ENCODE data around the gene OR6J1. TPM values are rescaled to one million over a fixed set of nuclear protein-coding genes. Genes with fewer than 3 reads are reported as not detected.

OR6J1 gene
- total and polyA plus RNA-seq, 2 of the 13 experiments (the other 11 are each of a cell fraction or from before 2014, with no cell fraction given): not detected

DNA sequence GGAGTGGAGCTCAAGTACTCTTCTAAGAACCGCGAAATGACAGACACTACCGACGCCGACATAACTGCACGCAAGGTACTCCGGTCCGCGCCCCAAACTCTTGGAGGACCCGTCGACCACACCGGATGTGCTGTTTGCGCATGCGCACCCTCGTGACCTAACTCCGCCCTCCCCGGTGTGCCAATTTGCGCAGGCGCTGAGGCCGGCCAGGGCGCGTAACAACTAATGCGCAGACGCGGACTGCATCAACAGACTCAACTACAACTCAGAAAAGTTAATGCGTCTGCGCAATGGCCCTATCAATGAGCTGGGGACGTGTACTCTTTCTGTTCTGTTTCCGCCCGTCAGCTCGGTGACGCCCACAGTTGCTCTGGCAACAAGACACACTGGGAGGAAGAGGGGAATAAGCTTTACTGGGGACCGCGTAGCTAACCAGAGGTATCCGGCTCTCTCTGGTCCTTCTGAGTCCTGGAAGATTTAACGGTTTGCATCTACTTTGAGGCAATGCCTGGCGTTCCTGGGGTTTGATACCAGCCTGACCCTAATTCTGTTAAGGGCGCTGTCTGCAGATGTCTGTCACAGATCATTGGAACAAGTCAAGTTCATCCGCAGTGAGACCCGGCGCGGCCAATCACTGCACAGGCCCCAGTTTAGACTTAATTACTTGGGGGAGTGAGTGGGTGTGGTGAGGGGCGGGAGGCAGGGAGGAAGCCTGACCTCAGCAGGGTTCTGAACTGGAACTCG, 54.9 kb downstream of the OR6J1 start, which contains the start of gene DAD1 (continued):
- TF ChIP-seq, protein P1, sequence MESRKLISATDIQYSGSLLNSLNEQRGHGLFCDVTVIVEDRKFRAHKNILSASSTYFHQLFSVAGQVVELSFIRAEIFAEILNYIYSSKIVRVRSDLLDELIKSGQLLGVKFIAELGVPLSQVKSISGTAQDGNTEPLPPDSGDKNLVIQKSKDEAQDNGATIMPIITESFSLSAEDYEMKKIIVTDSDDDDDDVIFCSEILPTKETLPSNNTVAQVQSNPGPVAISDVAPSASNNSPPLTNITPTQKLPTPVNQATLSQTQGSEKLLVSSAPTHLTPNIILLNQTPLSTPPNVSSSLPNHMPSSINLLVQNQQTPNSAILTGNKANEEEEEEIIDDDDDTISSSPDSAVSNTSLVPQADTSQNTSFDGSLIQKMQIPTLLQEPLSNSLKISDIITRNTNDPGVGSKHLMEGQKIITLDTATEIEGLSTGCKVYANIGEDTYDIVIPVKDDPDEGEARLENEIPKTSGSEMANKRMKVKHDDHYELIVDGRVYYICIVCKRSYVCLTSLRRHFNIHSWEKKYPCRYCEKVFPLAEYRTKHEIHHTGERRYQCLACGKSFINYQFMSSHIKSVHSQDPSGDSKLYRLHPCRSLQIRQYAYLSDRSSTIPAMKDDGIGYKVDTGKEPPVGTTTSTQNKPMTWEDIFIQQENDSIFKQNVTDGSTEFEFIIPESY (CRISPR knock-in tag; IDR thresholded peaks at IDR 0.05): peak; percentile 42; the same call in 1 of the 2 replicates
- TF ChIP-seq ZBTB8A (CRISPR knock-in tag; IDR thresholded peaks at IDR 0.05; ENCODE audit: borderline replicate concordance, low read depth) (peak; percentile 70; the same call in 1 of the 2 replicates), ZNF746 (CRISPR knock-in tag; IDR thresholded peaks at IDR 0.05) (peak; percentile 49; the same call in 1 of the 2 replicates), PHF20 (CRISPR knock-in tag; IDR thresholded peaks at IDR 0.05) (peak; percentile 93), GFI1 (CRISPR knock-in tag; IDR thresholded peaks at IDR 0.05; ENCODE audit: borderline replicate concordance) (no peak), CENPT (CRISPR knock-in tag; IDR thresholded peaks at IDR 0.05; ENCODE audit: low read depth) (no peak), ZNF292 (CRISPR knock-in tag; IDR thresholded peaks at IDR 0.05; ENCODE audit: borderline replicate concordance, low read depth) (peak; percentile 34; the same call in 1 of the 2 replicates), ZNF589 (CRISPR knock-in tag; conservative IDR thresholded peaks at IDR 0.05) (peak; percentile 59; the same call in 1 of the 2 replicates), XRCC5 (optimal IDR thresholded peaks at IDR 0.05; ENCODE audit: low read length) (peak; percentile 74), ZNF34 (CRISPR knock-in tag; IDR thresholded peaks at IDR 0.05; ENCODE audit: borderline replicate concordance) (peak; percentile 92), CEBPG (CRISPR knock-in tag; IDR thresholded peaks at IDR 0.05) (peak; percentile 61)
- TF ChIP-seq, protein P2, sequence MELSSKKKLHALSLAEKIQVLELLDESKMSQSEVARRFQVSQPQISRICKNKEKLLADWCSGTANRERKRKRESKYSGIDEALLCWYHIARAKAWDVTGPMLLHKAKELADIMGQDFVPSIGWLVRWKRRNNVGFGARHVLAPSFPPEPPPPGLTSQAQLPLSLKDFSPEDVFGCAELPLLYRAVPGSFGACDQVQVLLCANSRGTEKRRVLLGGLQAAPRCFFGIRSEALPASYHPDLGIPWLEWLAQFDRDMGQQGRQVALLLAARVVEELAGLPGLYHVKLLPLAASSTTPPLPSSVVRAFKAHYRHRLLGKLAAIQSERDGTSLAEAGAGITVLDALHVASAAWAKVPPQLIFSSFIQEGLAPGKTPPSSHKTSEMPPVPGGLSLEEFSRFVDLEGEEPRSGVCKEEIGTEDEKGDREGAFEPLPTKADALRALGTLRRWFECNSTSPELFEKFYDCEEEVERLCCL (CRISPR knock-in tag; IDR thresholded peaks at IDR 0.05; ENCODE audit: borderline replicate concordance): 0 out of 2 replicates have a peak, but pooled peaks have one; percentile 53
- TF ChIP-seq, protein P3, sequence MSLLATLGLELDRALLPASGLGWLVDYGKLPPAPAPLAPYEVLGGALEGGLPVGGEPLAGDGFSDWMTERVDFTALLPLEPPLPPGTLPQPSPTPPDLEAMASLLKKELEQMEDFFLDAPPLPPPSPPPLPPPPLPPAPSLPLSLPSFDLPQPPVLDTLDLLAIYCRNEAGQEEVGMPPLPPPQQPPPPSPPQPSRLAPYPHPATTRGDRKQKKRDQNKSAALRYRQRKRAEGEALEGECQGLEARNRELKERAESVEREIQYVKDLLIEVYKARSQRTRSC (CRISPR knock-in tag; IDR thresholded peaks at IDR 0.05; ENCODE audit: low read depth): 0 out of 2 replicates have a peak, but pooled peaks have one; percentile 52
- TF ChIP-seq, protein P4, sequence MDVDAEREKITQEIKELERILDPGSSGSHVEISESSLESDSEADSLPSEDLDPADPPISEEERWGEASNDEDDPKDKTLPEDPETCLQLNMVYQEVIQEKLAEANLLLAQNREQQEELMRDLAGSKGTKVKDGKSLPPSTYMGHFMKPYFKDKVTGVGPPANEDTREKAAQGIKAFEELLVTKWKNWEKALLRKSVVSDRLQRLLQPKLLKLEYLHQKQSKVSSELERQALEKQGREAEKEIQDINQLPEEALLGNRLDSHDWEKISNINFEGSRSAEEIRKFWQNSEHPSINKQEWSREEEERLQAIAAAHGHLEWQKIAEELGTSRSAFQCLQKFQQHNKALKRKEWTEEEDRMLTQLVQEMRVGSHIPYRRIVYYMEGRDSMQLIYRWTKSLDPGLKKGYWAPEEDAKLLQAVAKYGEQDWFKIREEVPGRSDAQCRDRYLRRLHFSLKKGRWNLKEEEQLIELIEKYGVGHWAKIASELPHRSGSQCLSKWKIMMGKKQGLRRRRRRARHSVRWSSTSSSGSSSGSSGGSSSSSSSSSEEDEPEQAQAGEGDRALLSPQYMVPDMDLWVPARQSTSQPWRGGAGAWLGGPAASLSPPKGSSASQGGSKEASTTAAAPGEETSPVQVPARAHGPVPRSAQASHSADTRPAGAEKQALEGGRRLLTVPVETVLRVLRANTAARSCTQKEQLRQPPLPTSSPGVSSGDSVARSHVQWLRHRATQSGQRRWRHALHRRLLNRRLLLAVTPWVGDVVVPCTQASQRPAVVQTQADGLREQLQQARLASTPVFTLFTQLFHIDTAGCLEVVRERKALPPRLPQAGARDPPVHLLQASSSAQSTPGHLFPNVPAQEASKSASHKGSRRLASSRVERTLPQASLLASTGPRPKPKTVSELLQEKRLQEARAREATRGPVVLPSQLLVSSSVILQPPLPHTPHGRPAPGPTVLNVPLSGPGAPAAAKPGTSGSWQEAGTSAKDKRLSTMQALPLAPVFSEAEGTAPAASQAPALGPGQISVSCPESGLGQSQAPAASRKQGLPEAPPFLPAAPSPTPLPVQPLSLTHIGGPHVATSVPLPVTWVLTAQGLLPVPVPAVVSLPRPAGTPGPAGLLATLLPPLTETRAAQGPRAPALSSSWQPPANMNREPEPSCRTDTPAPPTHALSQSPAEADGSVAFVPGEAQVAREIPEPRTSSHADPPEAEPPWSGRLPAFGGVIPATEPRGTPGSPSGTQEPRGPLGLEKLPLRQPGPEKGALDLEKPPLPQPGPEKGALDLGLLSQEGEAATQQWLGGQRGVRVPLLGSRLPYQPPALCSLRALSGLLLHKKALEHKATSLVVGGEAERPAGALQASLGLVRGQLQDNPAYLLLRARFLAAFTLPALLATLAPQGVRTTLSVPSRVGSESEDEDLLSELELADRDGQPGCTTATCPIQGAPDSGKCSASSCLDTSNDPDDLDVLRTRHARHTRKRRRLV (CRISPR knock-in tag; IDR thresholded peaks at IDR 0.05): peak; percentile 46; the same call in 1 of the 2 replicates
- TF ChIP-seq, protein P5, sequence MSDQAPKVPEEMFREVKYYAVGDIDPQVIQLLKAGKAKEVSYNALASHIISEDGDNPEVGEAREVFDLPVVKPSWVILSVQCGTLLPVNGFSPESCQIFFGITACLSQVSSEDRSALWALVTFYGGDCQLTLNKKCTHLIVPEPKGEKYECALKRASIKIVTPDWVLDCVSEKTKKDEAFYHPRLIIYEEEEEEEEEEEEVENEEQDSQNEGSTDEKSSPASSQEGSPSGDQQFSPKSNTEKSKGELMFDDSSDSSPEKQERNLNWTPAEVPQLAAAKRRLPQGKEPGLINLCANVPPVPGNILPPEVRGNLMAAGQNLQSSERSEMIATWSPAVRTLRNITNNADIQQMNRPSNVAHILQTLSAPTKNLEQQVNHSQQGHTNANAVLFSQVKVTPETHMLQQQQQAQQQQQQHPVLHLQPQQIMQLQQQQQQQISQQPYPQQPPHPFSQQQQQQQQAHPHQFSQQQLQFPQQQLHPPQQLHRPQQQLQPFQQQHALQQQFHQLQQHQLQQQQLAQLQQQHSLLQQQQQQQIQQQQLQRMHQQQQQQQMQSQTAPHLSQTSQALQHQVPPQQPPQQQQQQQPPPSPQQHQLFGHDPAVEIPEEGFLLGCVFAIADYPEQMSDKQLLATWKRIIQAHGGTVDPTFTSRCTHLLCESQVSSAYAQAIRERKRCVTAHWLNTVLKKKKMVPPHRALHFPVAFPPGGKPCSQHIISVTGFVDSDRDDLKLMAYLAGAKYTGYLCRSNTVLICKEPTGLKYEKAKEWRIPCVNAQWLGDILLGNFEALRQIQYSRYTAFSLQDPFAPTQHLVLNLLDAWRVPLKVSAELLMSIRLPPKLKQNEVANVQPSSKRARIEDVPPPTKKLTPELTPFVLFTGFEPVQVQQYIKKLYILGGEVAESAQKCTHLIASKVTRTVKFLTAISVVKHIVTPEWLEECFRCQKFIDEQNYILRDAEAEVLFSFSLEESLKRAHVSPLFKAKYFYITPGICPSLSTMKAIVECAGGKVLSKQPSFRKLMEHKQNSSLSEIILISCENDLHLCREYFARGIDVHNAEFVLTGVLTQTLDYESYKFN (CRISPR knock-in tag; conservative IDR thresholded peaks at IDR 0.05): peak; percentile 70
